NCI-H524 (cell line): Measurements from ENCODE around the gene TEAD2.

ENCODE experiments used
- DNase-seq, 2 experiments: peaks; one replicate each; lab custom pipeline; 2025; lab: John Stamatoyannopoulos, UW

The TEAD2 gene

GRCh38 chr19:49348305-49349189, 13.7 kb downstream of the TEAD2 start:
- DNase-seq = no peak

- DNase-seq = peak; percentile 76 to 95
Measured at GRCh38 chr19:49347835-49348234, 14.4 kb downstream of the TEAD2 start.

- no peak for DNase-seq
Measured at GRCh38 chr19:49347191-49347590, 15.0 kb downstream of the TEAD2 start.

- peak; percentile 38 to 78 for DNase-seq
Measured at GRCh38 chr19:49344505-49345423, 17.5 kb downstream of the TEAD2 start.

GRCh38 chr19:49343123-49343522, 19.1 kb downstream of the TEAD2 start:
- no peak for DNase-seq

GRCh38 chr19:49342291-49342721, 19.9 kb downstream of the TEAD2 start:
- no peak for DNase-seq

- DNase-seq = no peak
Measured at GRCh38 chr19:49340865-49341718, 21.1 kb downstream of the TEAD2 start.

GRCh38 chr19:49340069-49340864, 21.9 kb downstream of the TEAD2 start:
- DNase-seq = peak; percentile 95 to 96

GRCh38 chr19:49339301-49340068, 22.7 kb downstream of the TEAD2 start:
- DNase-seq = peak; percentile 47 to 74

GRCh38 chr19:49338691-49339300, 23.4 kb downstream of the TEAD2 start:
- DNase-seq = no peak

- no peak for DNase-seq
Measured at GRCh38 chr19:49338023-49338677, 24.1 kb downstream of the TEAD2 start.

GRCh38 chr19:49337267-49338022, 24.8 kb downstream of the TEAD2 start:
- no peak for DNase-seq

- DNase-seq = no peak
Measured at GRCh38 chr19:49336482-49337266, 25.5 kb downstream of the TEAD2 start.

GRCh38 chr19:49335784-49336481, 26.3 kb downstream of the TEAD2 start:
- no peak for DNase-seq

- DNase-seq = no peak
Measured at GRCh38 chr19:49335071-49335783, 27.0 kb downstream of the TEAD2 start, which contains the start of gene CD37. Gene CD37, plus strand, starts transcription at chr19:49335406. Its CDS starts 135 bp downstream, at chr19:49335541.

GRCh38 chr19:49333811-49334288, 28.4 kb downstream of the TEAD2 start:
- DNase-seq = no peak
